Measurements from ENCODE around the gene VANGL1. TPM values are rescaled to one million over a fixed set of nuclear protein-coding genes. Genes with fewer than 3 reads are reported as not detected.

VANGL1 gene
- total and polyA plus RNA-seq, 5 experiments from 2014 or later: 0.22 to 3.4 (median 0.23) TPM

Other genes starting within 250 kb of the VANGL1 start
- not detected for gene CASQ2, start 126.7 kb downstream of the VANGL1 start, total RNA-seq
- not detected for gene CASQ2, start 126.7 kb downstream of the VANGL1 start, polyA plus RNA-seq
- not detected for gene NHLH2, start 199.2 kb downstream of the VANGL1 start, total RNA-seq
- not detected for gene NHLH2, start 199.2 kb downstream of the VANGL1 start, polyA plus RNA-seq

Measured in naive thymus-derived CD8-positive, alpha-beta T cell (primary cell).